ENCODE measurements around the gene BCAS2. TPM values are rescaled to one million over a fixed set of nuclear protein-coding genes. Genes with fewer than 3 reads are reported as not detected.
A peak's percentile ranks its signal among the peaks of the same experiment; 100 is the strongest.

The BCAS2 gene
- polyA plus RNA-seq (ENCODE audit: insufficient read depth in 1 of 5, insufficient read length in 5 of 5, low replicate concordance in 1 of 5), result 10 to 100 TPM; 43.5 to 61.1 (median 45.7) TPM
- long read RNA-seq, donor 1, transcript BCAS2-201 (7 exons, 1,299 nt), result major isoform, 21 of 23 reads
- long read RNA-seq, donor 1, partial matches to known transcripts, result 0 of 23 reads
- long read RNA-seq, donor 1, other reads (novel, unspliced or antisense), result 0 of 23 reads
- long read RNA-seq, donor 2, transcript BCAS2-201 (7 exons, 1,299 nt), result major isoform, 23 of 24 reads
- long read RNA-seq, donor 2, partial matches to known transcripts, result 0 of 24 reads
- long read RNA-seq, donor 2, other reads (novel, unspliced or antisense), result 0 of 24 reads
- long read RNA-seq, donor 3, transcript BCAS2-201 (7 exons, 1,299 nt), result major isoform, 23 of 23 reads
- long read RNA-seq, donor 3, partial matches to known transcripts, result 0 of 23 reads
- long read RNA-seq, donor 3, other reads (novel, unspliced or antisense), result 0 of 23 reads
- long read RNA-seq, donor 4, transcript BCAS2-201 (7 exons, 1,299 nt), result major isoform, 9 of 10 reads
- long read RNA-seq, donor 4, partial matches to known transcripts, result 0 of 10 reads
- long read RNA-seq, donor 4, other reads (novel, unspliced or antisense), result 0 of 10 reads
- long read RNA-seq, donor 5, transcript BCAS2-201 (7 exons, 1,299 nt), result major isoform, 28 of 34 reads
- long read RNA-seq, donor 5, partial matches to known transcripts, result 5 of 34 reads
- long read RNA-seq, donor 5, other reads (novel, unspliced or antisense), result 0 of 34 reads
- long read RNA-seq, donor 6, transcript BCAS2-201 (7 exons, 1,299 nt), result major isoform, 29 of 30 reads
- long read RNA-seq, donor 6, partial matches to known transcripts, result 0 of 30 reads
- long read RNA-seq, donor 6, other reads (novel, unspliced or antisense), result 0 of 30 reads
- long read RNA-seq, donor 7, transcript BCAS2-201 (7 exons, 1,299 nt), result major isoform, 12 of 13 reads
- long read RNA-seq, donor 7, partial matches to known transcripts, result 0 of 13 reads
- long read RNA-seq, donor 7, other reads (novel, unspliced or antisense), result 0 of 13 reads
- long read RNA-seq, donor 8, partial matches to known transcripts, result 0 of 4 reads
- long read RNA-seq, donor 8, other reads (novel, unspliced or antisense), result 0 of 4 reads

DNA sequence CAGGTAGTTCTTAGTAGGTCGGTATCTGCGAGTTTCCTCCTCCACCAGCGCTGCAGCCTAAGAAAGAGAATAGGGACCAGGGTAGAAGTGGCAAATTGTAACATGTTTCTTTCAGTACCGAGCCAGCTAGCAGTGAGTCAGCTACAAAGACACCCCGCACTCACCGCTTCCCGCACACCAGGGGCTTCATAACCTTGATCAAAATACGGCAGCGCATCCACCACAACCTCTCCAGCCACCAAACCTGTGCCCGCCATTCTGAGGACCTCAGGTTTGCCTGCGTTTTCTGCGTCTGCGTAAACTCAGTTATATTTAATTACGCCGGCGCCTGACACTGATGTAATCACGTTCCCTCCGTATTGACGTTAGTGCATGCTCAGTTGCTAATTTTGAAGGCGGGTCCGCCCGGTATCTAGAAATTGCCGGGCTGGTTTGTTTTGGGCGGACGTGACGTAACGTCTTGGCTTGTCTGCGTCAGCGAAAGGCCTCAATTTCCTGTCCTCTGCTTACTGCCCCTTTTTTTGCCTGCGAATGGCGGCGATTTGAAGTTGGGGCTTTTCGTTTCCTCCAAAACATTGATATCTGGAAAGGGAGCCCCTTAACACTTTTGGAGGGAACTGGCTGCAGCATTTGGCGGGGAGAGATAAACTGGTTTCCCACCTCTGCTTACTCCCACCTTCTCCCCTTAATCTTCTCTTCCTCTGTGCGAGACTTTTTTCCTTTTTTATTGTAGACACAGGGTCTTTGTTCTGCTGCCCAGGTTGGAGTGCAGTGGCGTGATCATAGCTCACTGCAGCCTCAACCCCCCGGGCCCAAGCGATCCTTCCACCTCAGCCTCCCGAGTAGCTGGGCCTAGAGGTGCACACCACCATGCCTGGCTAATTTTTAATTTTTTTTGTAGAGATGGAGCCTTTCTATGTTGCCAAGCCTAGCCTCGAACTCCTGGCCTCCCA is at the start of gene BCAS2:
BCAS2 (minus strand) TSS at position 281 of the 953 bp plus-strand sequence; CDS start at position 257, 24 bp downstream.
- peak; percentile 97 to 98 for DNase-seq

DNA sequence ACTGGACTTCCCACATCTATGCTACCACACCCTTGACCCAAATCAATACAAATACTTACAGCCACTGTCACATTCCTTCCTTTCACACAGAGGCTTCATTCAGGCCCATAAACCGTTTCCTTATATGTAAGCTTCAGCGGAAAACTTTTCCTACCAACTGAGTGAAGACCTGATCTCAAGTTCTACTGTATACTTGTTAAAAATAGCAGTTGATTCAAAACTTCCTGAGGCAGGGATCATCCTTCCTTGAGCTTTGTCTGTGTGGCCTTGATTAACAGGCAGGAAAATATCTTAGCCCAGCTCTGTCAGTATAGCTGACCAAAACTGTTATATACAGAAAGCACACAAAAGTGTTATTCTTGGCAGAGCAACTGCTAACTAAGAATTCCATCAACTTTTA is 45.7 kb upstream of the BCAS2 start:
- no peak for DNase-seq

DNA sequence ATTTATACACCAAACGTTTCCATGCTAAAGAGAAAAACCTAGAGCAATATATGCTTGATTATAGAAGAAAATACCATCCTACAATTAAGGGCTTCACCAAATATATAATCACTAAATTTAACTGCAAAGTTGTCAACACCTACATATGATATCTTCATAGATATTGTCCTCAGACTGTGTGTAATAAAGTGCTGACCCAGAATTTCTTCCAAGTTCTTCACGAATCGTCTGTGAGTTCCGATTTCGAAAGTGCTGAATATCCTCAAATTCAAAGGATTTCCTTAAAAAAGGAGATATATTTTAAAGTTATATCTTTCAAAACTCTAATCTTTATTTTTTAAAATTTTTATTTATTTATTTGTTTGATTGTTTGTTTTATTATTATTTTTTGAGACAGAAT is 41.9 kb upstream of the BCAS2 start:
- DNase-seq, result no peak

DNA sequence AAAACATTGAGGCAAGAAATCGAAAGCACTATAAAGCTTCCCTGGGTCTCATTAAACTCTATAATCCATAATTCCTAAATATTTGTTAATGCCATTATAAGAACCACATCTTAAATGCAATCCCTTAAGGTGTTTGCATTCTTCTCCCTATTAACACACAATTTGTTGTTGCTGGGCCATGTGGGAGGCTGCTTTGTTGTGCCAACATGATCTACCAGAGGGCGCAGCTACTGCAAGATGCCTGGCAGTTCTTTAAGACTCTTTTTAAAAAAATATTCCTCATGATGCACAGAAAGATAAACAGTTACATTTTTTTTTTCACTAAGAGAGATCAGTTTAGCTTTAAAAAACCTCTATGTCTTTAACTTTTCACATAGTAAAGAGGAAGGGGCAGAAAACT is 39.0 kb upstream of the BCAS2 start:
- no peak for DNase-seq

DNA sequence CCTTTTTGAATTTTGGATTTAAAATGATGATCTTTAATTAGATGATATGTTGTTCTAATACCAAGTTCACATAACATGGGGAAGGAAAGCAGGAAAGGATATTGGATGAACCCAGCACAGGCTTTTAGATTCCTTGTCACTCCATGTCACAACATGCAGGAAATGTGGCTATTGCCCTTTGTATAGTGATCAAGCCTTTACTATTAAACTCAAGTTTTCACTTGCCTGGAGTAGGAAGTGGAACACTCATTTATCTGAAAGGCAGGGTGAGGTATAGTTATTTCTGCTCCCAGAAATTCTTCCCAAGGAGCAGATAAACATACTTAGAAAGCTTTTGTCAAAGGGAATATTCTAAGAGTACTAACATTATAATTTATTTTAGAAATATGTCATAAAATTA is 37.2 kb upstream of the BCAS2 start:
- no peak for DNase-seq

DNA sequence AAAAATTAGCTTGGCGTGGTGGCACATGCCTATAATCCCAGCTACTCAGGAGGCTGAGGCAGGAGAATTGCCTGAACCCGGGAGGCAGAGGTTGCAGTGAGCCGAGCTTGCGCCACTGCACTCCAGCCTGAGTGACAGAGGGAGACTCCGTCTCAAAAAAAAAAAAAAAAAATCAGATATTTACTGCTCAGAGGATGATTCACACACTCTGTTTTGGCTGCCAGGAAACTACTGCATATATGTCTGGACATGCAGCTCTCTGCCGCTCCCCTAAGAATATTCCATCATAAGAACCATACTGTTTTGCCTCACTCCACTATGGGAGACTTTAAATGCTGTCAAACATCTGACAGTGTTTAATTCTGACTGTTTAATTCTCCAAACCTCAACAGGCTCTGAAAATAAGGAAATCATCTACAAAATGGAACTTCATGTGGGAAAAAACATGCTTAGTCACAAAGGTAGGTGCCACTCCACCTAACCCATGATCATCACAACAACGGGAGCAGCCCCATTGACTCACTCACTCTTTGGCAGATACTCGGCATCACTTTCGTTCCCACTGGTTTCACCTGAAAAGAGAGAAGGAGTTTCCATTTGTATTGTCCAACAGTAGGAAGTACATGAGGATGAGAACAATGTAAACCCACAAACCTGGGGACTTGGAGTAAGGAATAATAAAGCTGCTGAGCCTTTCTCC is 29.3 kb upstream of the BCAS2 start:
- no peak for DNase-seq

DNA sequence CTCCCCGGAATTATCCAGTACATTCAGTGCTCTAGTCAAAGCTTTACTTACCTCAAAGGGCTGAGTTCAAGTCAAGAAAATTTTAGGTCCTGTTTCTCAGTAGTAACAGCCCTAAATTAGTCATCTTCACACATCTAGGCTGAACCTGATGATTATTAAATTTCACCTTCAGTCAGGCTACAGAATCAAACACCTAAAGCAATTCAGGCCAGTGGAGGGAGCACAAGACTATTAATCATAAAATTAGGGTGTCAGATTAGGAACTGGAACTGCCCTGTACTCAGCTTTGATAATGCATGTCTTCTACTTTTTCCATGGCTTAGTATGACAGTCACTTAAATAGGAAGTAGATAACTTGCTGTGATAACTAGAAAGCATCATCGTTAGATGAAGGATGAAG is 28.4 kb upstream of the BCAS2 start:
- no peak for DNase-seq

DNA sequence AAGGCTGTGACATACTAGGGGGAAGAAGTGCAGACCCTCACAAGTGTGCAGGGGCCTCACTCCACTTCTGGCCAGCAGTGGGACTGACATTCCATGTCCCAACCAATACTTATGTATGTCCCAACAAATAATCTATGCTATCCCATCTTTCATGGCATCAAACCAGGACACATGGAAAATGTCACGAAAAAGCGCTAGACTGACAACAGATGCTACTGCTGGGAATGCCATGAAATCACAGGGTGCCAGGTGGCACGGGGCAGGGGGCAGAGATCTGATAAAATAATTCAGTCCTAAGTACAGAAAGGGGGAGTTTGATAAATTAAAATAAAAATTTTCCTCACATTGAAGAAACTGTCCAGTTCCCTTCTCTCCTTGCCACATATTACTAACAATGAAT is 27.6 kb upstream of the BCAS2 start:
- no peak for DNase-seq

DNA sequence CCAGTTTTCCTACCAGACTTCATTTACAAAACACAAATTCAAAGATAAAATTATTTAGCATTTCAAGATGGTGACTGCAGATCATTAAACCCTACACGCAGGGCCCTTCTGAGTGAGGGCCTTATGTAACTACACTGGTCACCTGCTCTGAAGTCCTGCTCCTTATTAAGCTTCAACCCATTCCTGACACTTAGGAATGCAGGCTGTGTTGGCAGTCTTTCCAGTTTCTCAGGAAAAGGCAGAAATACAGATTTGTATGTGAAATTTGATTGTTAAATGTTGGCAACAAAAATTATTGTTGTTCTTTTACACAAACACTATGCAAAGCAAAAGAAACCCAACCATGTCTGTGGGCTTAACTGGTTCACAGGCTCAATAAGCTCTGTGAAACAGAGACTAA is 25.8 kb upstream of the BCAS2 start:
- no peak for DNase-seq

DNA sequence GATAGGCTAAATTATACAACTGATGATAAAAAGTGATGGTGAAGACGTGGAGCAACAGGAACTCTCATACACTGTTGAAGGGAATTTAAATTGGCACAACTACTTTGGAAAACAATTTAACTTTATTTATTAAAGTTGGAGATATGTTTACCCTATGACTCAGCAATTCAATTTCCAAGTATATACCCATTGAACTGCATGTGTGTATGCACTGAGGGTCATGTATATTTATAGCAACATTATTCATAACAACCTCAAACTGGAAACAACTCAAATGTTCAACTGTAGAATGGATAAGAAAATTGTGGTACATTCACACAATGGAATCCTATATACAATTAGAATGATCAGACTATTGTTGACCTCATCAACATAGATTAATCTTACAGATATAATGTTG is 16.5 kb upstream of the BCAS2 start:
- no peak for DNase-seq

DNA sequence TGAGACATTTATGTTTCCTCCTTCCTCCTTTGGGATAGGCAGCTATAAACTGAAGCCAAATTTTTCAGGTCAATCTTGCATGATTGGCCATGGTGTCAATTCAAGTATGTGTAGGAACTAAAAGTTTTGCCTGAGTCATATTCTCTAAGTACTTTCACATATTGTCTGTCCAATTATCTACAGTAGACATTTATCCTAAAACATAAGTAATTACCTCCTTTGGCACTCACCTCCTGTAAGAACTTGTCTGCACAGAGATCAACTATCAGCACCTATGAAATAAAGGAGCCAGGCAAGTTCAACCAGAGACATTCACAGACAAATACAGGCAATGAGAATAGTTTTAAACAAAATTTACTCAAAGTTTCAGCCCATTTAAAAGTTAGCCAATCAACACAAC is 14.2 kb upstream of the BCAS2 start:
- no peak for DNase-seq

DNA sequence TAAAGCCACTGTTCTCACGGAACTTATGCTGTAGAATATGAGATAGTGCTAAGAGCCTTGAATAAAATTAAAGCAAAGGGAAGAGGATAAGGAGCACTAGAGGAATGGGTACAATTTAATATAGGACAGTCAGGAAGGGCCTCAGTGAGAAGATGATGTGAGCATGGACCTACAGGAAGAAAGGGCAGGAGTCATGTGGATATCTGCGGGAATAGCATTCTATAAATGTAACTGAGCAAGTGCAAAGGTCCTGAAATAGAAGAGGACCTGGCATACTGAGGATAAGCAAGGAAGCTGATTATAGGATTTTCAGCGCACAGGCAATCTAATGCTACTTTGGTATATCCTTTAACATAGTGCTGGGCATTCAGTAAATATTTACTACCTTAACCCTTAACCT is 12.6 kb upstream of the BCAS2 start:
- no peak for DNase-seq

DNA sequence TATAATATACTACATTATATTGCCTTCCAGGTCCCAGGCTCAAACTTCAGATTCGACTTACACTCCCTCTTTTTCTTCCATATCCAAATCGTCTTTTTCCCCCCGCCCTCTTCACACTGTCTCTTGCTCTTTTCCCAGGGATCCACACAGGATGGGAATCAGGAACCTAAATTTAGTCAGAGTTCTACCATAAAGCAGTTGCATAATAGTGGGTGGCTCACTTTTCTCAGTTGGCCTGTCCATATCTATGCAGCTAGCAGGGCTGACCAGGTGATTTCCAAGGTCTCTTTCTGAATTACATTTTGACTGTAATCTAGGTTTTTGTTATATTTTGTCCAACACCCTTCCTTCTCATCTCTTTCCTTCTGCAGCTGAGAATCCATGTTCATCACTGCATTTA is 7.7 kb upstream of the BCAS2 start:
- no peak for DNase-seq

DNA sequence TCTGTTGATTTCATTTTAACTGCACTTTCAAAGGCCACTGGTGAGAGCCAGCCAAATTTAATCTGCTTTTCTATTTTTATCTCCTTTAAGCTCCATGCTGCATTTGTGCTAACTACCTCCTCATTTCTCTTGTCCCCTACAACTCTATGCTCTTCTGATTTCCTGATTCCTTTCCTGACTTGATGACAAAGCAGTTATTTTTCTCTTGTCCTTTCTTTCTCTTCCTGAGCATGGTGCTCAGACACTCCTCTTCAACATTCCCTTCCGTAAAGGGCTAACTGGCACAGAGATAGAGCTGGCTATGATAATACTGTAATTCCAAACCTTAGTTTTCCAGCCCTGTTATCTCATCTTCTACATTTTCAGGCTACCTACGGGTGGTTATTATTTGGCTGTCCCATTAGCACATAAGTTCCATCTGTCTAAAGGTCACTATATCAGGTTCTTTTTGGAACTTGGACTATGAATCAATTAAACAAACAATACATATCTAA is 6.8 kb upstream of the BCAS2 start:
- no peak for DNase-seq

DNA sequence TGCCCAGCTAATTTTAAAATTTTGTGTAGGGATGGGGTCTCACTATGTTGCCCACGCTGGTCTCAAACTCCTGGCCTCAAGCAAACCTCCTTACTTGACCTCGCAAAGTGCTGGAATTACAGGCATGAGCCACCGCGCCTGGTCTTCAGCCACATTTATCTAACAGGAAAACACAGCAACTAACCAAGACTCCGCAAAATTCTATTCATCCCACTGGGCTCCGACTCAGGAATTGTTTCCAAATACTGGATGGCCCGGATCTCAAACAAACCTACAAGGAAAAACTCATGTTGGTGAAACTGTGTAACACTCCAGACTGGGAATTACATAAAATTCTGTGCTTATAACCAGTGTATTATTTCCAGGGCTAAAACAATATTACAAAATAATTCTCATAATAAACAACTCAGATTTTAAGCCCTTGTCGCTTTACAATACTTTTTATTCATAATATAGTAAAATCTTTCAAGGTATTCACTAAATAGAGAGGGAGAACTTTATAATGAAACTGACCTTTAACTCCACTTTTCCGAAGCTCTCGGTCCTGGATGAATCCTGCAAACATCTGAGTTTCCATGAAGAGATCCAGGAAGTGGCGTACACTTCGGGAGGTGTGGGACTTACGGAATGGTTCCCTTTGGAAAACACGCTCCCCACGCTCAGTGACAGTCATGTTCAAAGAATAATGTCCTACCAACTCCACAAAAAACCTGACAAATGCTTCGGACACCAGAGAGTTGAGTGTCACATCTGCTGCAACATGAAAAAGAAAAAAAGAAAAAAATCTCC is 6.0 kb upstream of the BCAS2 start:
- no peak for DNase-seq

DNA sequence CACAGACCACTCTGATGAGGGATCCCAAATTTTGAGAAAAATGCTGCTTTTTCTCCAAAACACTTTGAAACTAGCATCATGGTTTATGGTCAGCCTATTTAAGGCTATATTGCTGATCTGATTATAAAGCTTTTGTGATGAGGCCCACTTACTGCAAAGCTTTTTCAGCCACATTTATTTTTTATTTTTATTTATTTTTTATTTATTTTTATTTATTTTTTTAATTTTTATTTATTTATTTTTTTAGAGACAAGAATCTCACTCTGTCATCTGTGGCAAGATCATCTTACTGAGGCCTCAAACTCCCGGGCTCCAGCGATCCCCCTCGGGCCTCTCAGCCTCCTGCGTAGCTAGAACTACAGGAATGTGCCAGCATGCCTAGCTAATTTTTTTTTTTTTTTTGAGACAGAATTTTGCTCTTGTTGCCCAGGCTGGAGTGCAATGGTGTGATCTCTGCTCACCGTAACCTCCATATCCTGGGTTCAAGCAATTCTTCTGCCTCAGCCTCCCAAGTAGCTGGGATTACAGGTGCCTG is 5.2 kb upstream of the BCAS2 start:
- DNase-seq, result no peak

DNA sequence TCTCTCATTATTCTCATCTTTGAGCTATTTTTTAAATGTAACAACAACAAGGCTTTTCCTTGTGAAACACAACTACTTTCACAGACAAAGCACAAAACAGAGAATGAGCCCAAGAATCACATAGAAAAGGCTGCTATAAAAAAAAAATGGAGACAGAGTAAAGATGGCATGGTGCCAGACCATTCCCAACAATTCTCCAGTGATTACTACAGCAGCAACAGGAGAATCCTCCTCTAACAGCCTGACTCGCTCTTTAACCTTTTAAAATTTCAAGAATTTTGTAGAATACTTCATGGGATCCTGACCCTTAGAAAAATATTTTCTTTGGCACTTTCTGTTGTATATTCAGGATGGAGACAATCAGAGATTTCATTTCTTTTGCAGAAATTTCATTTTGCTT is 3.8 kb upstream of the BCAS2 start:
- DNase-seq, result no peak

DNA sequence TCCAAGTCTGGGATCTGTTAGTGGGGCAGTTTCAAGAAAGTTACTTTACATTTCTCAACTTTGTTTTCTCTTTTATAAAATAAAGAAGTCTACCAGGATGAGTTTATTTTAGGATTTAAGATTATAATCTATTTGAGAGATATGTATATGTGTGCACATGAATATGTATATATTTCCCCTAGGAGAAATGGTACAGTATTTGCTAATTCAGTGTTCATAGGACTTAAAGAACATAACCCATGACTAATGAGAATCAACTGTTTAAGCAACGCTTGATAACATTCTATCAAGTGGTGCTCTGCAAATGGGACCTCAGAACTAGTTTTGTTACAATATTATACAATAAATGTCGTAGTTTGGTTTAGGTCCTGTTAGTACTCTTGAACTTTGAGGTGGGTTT is 7.0 kb downstream of the BCAS2 start:
- DNase-seq, result no peak

DNA sequence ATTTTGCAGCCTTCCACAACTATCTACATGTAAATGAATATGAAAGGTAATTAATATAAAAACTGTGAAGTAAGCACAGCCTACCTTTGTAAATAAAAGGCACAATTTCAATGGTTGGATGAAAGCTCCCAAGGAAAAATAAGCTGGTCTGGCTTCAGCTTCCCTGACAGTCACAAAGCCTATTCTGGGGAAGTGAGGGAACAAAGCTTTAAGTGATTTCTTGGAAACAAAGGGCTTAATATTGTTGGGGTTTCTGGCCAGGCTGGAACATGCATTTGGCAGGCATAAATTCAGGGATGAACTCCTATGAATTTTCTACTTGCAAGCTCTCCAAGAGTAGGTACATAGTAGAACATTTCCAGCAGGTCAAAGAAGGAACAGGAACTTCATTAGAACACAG is 17.3 kb downstream of the BCAS2 start:
- DNase-seq, result no peak

Measured in right lung (tissue), 10 donors.